ENCODE results near the gene ADAM8. TPM values are rescaled to one million over a fixed set of nuclear protein-coding genes. Genes with fewer than 3 reads are reported as not detected.

ADAM8 gene
- total and polyA plus RNA-seq, 4 experiments from 2014 or later: 63.9 to 97.8 (median 88.8) TPM

DNA sequence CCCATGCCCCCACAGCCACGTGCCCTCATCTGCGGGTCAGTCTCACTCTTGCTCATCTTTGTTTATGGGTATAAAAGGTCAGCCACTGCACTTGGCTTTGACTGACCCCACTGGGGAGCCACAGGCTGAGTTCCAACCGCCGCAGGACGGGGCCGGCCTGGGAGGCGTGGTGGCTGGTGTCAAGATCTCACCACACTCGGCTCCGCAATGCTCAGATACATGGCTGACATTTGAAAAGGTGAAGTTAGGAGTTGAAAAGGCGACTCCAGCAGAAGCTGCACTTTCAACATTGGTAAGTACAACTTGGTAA lies 17.1 kb upstream of the ADAM8 start:
- H3K27ac Mint-ChIP-seq: peak overlapping the region in 1 of 7 donors; percentile 57
- no peak overlapping the region for H3K4me3 Mint-ChIP-seq
- Histone ChIP-seq H3K9me3 (ENCODE audit: control insufficient read depth in 1 of 2, low read length in 2 of 2) (no peaks in the 10 kb centered on the region), H3K4me1 (ENCODE audit: insufficient read depth, low read length) (no peaks in the 10 kb centered on the region), H3K27ac (ENCODE audit: low read depth, low read length) (no peak overlapping the region), H3K36me3 (ENCODE audit: insufficient read depth, low read length) (peaks cover 65% of the 10 kb centered on the region), H3K27me3 (ENCODE audit: insufficient read depth, low read length) (no peaks in the 10 kb centered on the region), H3K4me3 (ENCODE audit: low read length in 2 of 2) (no peak overlapping the region)
- no peak for DNase-seq
- intact Hi-C loops (cut with micrococcal nuclease): no loop called here
- no peaks in the 10 kb centered on the region for H3K27me3 Mint-ChIP-seq
- ChIA-PET CTCF (ENCODE audit: partially characterized antibody) (interaction anchor here (1.3 to 2.5 kb wide), 2 partner anchors 14 to 150 kb away, joined by 4 to 12 read pairs; no protein-coding TSS in a partner anchor), POLR2A (ENCODE audit: partially characterized antibody) (no interaction called here)
- no peaks in the 10 kb centered on the region for H3K4me1 Mint-ChIP-seq
- H3K9me3 Mint-ChIP-seq: no peaks in the 10 kb centered on the region
- H3K36me3 Mint-ChIP-seq: peaks cover 36 to 49% of the 10 kb centered on the region in 2 donors

DNA sequence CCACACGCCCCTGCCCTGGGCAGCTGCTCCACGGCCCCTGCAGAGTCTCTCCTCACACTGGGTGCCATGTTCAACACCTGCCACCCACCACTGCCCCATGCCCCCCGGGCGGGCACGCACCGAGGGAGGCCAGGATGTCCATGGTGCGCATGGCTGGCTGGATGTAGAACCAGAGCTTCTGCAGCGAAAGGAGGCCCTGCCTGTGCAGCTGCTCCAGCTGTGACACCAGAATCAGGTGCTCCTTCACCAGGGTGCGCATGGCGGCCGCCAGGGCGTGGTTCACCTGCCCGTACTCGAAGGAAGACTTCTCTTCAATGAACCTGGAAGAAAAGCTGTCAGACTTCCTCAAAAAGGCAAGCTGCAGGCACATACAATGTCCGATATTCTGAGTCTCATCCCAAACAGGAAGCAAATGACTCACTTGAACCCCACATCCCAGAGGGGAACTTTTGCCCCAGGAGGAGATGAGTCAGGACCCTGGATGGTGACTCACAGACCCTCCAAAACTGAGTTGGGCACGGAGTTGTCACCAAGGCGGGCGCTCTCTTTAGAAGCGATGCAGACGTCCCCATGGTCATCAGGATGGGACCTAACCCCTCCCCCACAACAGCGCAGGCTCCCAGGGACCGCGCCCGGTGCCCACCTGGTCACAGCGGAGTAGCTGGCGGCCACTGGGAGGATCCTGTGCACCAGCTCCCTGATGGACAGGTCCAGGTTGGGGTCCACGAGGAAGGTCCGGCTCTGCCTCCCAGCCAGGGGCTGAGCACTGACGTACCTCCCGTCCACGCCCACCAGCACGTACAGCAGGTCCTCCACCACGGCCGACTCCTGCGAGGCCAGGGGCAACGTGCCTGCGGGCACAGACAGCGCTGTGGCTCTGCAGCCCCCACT lies 16.5 kb upstream of the ADAM8 start:
- peaks cover 65% of the 10 kb centered on the region for H3K36me3 ChIP-seq (ENCODE audit: insufficient read depth, low read length)
- intact Hi-C loops (cut with micrococcal nuclease): no loop called here
- Mint-ChIP-seq H3K27ac (no peak overlapping the region), H3K9me3 (no peaks in the 10 kb centered on the region), H3K36me3 (peaks cover 34 to 45% of the 10 kb centered on the region in 2 donors), H3K4me3 (no peak overlapping the region), H3K27me3 (no peaks in the 10 kb centered on the region), H3K4me1 (no peaks in the 10 kb centered on the region)
- no peaks in the 10 kb centered on the region for H3K9me3 ChIP-seq (ENCODE audit: control insufficient read depth in 1 of 2, low read length in 2 of 2)
- H3K27me3 ChIP-seq (ENCODE audit: insufficient read depth, low read length): no peaks in the 10 kb centered on the region
- CTCF ChIA-PET (ENCODE audit: partially characterized antibody): interaction anchor here (1.3 to 2.5 kb wide), 3 partner anchors 15 to 150 kb away, joined by 4 to 12 read pairs (median 4); no protein-coding TSS in a partner anchor
- no peak overlapping the region for H3K4me3 ChIP-seq (ENCODE audit: low read length in 2 of 2)
- DNase-seq: no peak
- H3K27ac ChIP-seq (ENCODE audit: low read depth, low read length): no peak overlapping the region
- POLR2A ChIA-PET (ENCODE audit: partially characterized antibody): interaction anchor here (0.9 kb wide), 1 partner anchor 35 kb away, joined by 3 read pairs; no protein-coding TSS in a partner anchor
- no peaks in the 10 kb centered on the region for H3K4me1 ChIP-seq (ENCODE audit: insufficient read depth, low read length)

DNA sequence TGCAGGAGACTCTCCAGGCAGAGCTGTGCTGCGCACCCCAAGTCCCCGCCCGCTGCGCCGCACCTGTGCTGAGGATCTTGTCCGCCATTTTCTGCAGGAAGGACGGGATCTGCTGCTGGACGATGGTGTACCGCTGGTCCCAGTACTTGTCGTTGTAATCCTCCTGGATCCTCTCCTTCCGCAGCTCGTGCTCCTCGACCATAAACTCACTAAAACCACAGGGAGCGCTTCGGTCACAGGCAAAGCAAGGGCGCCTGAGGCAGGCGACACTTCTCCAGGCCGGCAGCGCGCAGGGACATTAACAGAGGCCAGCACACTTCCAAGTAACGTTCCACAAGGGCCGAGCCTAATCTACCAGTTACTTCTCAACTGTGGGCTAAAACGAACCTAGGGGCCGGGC lies 13.1 kb upstream of the ADAM8 start:
- DNase-seq: no peak
- peaks cover 40 to 49% of the 10 kb centered on the region in 2 donors for H3K36me3 Mint-ChIP-seq
- H3K36me3 ChIP-seq (ENCODE audit: insufficient read depth, low read length): peaks cover 61% of the 10 kb centered on the region

DNA sequence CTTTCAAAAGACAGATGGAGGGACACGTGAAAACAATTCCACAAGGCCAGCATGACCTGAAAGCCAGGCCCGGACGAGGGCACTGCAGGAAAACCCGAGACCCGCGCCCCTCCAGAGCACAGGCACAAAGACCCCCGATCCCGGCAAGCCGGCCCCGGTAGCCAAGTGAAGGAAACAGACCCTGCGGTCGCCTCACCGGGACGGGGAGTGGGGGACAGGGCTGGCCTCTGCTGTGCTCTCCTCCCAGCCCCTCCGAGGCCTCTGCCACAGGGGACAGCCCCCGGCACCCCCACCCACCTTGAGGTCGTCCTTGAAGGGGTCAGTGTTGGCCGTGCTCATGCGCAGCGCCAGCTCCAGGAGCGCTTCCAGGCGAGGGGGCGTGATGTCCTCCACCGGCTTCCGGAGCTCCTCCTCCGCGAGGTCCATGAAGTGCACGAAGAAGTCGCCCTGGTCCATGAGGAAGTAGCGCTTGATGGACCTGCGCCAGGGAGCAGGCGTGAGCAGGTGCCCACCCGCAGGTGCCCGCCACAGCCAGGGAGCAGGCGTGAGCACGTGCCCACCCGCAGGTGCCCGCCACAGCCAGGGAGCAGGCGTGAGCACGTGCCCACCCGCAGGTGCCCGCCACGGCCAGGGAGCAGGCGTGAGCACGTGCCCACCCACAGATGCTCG lies 11.3 kb upstream of the ADAM8 start:
- Mint-ChIP-seq H3K9me3 (peaks cover 0 to 3% (median 0%) of the 10 kb centered on the region in 8 donors), H3K36me3 (peaks cover 46 to 48% of the 10 kb centered on the region in 2 donors), H3K27ac (no peak overlapping the region), H3K4me1 (peaks cover 0 to 11% (median 2%) of the 10 kb centered on the region in 4 donors), H3K4me3 (no peak overlapping the region), H3K27me3 (no peaks in the 10 kb centered on the region)
- Histone ChIP-seq H3K36me3 (ENCODE audit: insufficient read depth, low read length) (peaks cover 58% of the 10 kb centered on the region), H3K9me3 (ENCODE audit: control insufficient read depth in 1 of 2, low read length in 2 of 2) (no peaks in the 10 kb centered on the region), H3K4me1 (ENCODE audit: insufficient read depth, low read length) (no peaks in the 10 kb centered on the region), H3K27me3 (ENCODE audit: insufficient read depth, low read length) (no peaks in the 10 kb centered on the region), H3K27ac (ENCODE audit: low read depth, low read length) (no peak overlapping the region), H3K4me3 (ENCODE audit: low read length in 2 of 2) (no peak overlapping the region)
- POLR2A ChIA-PET (ENCODE audit: partially characterized antibody): interaction anchor here (1.4 kb wide), 1 partner anchor 20 kb away, joined by 4 read pairs; no protein-coding TSS in a partner anchor
- no peak for DNase-seq
- intact Hi-C loops (cut with micrococcal nuclease): no loop called here
- CTCF ChIA-PET (ENCODE audit: partially characterized antibody): no interaction called here

More for the DNA sequence above, 13.1 kb upstream of the ADAM8 start:
- H3K4me1 Mint-ChIP-seq: peaks cover 0 to 11% (median 2%) of the 10 kb centered on the region in 4 donors
- ChIA-PET CTCF (ENCODE audit: partially characterized antibody) (interaction anchor here (0.7 kb wide), 1 partner anchor 18 kb away, joined by 3 read pairs; no protein-coding TSS in a partner anchor), POLR2A (ENCODE audit: partially characterized antibody) (no interaction called here)
- Histone ChIP-seq H3K4me3 (ENCODE audit: low read length in 2 of 2) (no peak overlapping the region), H3K27me3 (ENCODE audit: insufficient read depth, low read length) (no peaks in the 10 kb centered on the region), H3K4me1 (ENCODE audit: insufficient read depth, low read length) (no peaks in the 10 kb centered on the region), H3K9me3 (ENCODE audit: control insufficient read depth in 1 of 2, low read length in 2 of 2) (no peaks in the 10 kb centered on the region), H3K27ac (ENCODE audit: low read depth, low read length) (no peak overlapping the region)
- intact Hi-C loops (cut with micrococcal nuclease): no loop called here
- H3K9me3 Mint-ChIP-seq: peaks cover 0 to 3% (median 0%) of the 10 kb centered on the region in 8 donors
- H3K4me3 Mint-ChIP-seq: no peak overlapping the region
- no peak overlapping the region for H3K27ac Mint-ChIP-seq
- no peaks in the 10 kb centered on the region for H3K27me3 Mint-ChIP-seq

DNA sequence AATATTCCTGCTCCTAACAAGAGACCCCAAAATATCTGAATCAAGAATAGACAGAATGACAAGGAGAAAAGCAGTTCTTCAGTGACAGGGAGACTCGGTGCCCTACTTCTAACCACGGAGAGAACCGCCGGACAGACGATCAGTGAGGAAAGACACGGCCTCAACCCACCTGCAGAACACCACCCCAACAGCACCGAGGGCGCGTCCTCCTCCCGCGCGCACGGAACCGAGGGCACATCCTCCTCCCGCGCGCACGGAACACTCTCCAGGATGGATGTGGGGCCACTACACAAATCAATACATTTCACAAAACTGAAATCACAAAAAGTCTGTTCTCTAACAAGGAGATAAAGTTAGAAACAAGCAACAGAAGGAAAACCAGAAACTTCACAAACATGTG lies 9.7 kb upstream of the ADAM8 start:
- DNase-seq: no peak
- Histone ChIP-seq H3K4me3 (ENCODE audit: low read length in 2 of 2) (no peak overlapping the region), H3K27me3 (ENCODE audit: insufficient read depth, low read length) (no peaks in the 10 kb centered on the region), H3K9me3 (ENCODE audit: control insufficient read depth in 1 of 2, low read length in 2 of 2) (no peaks in the 10 kb centered on the region), H3K4me1 (ENCODE audit: insufficient read depth, low read length) (no peaks in the 10 kb centered on the region), H3K27ac (ENCODE audit: low read depth, low read length) (no peak overlapping the region), H3K36me3 (ENCODE audit: insufficient read depth, low read length) (peaks cover 65% of the 10 kb centered on the region)
- Mint-ChIP-seq H3K27me3 (no peaks in the 10 kb centered on the region), H3K9me3 (peaks cover 0 to 3% (median 0%) of the 10 kb centered on the region in 8 donors), H3K4me1 (peaks cover 0 to 11% (median 2%) of the 10 kb centered on the region in 4 donors), H3K27ac (peak overlapping the region in 3 of 7 donors; percentile 30 to 64 (median 37)), H3K4me3 (no peak overlapping the region), H3K36me3 (peaks cover 53 to 59% of the 10 kb centered on the region in 2 donors)
- ChIA-PET POLR2A (ENCODE audit: partially characterized antibody) (no interaction called here), CTCF (ENCODE audit: partially characterized antibody) (no interaction called here)
- intact Hi-C loops (cut with micrococcal nuclease): no loop called here

DNA sequence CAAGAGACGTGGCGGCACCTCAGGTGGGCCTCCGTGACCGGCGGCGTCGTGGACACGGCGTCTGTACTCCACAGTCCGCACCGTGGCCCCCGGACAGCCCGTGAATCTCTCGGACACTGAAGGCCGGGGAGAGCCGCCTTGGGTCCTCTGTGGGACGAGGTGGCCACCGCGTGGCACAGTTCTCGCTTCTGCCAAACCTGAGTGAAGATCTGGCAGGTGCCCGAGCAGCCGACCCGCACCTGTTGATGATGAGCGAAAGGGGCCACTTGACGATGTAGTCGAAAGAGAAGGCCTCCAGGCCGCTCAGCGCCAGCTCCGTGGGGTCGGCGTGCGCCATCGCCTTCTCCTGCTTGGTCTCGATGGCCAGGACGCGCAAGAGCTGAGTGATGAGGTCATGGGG lies 8.5 kb upstream of the ADAM8 start:
- H3K27ac ChIP-seq (ENCODE audit: low read depth, low read length): no peak overlapping the region
- DNase-seq: no peak
- ChIA-PET POLR2A (ENCODE audit: partially characterized antibody) (no interaction called here), CTCF (ENCODE audit: partially characterized antibody) (no interaction called here)
- peaks cover under 1 to 11% (median 2%) of the 10 kb centered on the region in 4 donors for H3K4me1 Mint-ChIP-seq
- H3K9me3 Mint-ChIP-seq: peaks cover 0 to 3% (median 0%) of the 10 kb centered on the region in 8 donors
- no peak overlapping the region for H3K4me3 Mint-ChIP-seq
- peaks cover 64% of the 10 kb centered on the region for H3K36me3 ChIP-seq (ENCODE audit: insufficient read depth, low read length)
- no peaks in the 10 kb centered on the region for H3K4me1 ChIP-seq (ENCODE audit: insufficient read depth, low read length)
- no peaks in the 10 kb centered on the region for H3K9me3 ChIP-seq (ENCODE audit: control insufficient read depth in 1 of 2, low read length in 2 of 2)
- no peak overlapping the region for H3K27ac Mint-ChIP-seq
- peaks cover 47 to 56% of the 10 kb centered on the region in 2 donors for H3K36me3 Mint-ChIP-seq
- no peaks in the 10 kb centered on the region for H3K27me3 ChIP-seq (ENCODE audit: insufficient read depth, low read length)
- H3K4me3 ChIP-seq (ENCODE audit: low read length in 2 of 2): no peak overlapping the region
- H3K27me3 Mint-ChIP-seq: no peaks in the 10 kb centered on the region
- intact Hi-C loops (cut with micrococcal nuclease): no loop called here

GRCh38 chr10:133283931-133284330 lies 7.3 kb upstream of the ADAM8 start:
- ChIA-PET CTCF (ENCODE audit: partially characterized antibody) (no interaction called here), POLR2A (ENCODE audit: partially characterized antibody) (no interaction called here)
- Histone ChIP-seq H3K36me3 (ENCODE audit: insufficient read depth, low read length) (peaks cover 60% of the 10 kb centered on the region), H3K4me3 (ENCODE audit: low read length in 2 of 2) (no peak overlapping the region), H3K27me3 (ENCODE audit: insufficient read depth, low read length) (no peaks in the 10 kb centered on the region), H3K4me1 (ENCODE audit: insufficient read depth, low read length) (peaks cover 11% of the 10 kb centered on the region), H3K27ac (ENCODE audit: low read depth, low read length) (no peak overlapping the region), H3K9me3 (ENCODE audit: control insufficient read depth in 1 of 2, low read length in 2 of 2) (no peaks in the 10 kb centered on the region)
- intact Hi-C loops (cut with micrococcal nuclease): no loop called here
- H3K36me3 Mint-ChIP-seq: peaks cover 43 to 57% of the 10 kb centered on the region in 2 donors
- no peak for DNase-seq
- H3K4me3 Mint-ChIP-seq: no peak overlapping the region
- H3K9me3 Mint-ChIP-seq: peaks cover 0 to 3% (median 0%) of the 10 kb centered on the region in 8 donors
- no peak overlapping the region for H3K27ac Mint-ChIP-seq
- peaks cover 4 to 24% (median 11%) of the 10 kb centered on the region in 4 donors for H3K4me1 Mint-ChIP-seq
- no peaks in the 10 kb centered on the region for H3K27me3 Mint-ChIP-seq
